GM23338 (cell line): ENCODE data around the gene SLC10A2.

ENCODE experiments used
- CREB1 ChIP-seq: fragments of 250-450 bp; sonication (Bioruptor Pico); IDR thresholded peaks from 2 replicates; pipeline ENCODE4 v1.5.0; 2020; ENCODE audit warnings: low read depth, mild to moderate bottlenecking, moderate library complexity
- ETS1 ChIP-seq: IDR thresholded peaks from 2 replicates; pipeline ENCODE4 v1.6.1; 2016; ENCODE audit warnings: antibody characterized with exemption
- EZH2 ChIP-seq: fragments of 200-600 bp; sonication (generic); IDR thresholded peaks from one replicate; pipeline ENCODE4 v1.8.0; 2017; ENCODE audit warnings: antibody characterized with exemption, mild to moderate bottlenecking, low read depth; ENCODE audit not compliant: unreplicated experiment
- EZH2phosphoT487 ChIP-seq: fragments of 200-600 bp; sonication (generic); IDR thresholded peaks from one replicate; pipeline ENCODE4 v1.8.1; 2018; ENCODE audit warnings: antibody characterized with exemption; ENCODE audit not compliant: unreplicated experiment
- JUNB ChIP-seq: IDR thresholded peaks from one replicate; pipeline ENCODE4 v1.6.1; 2016; ENCODE audit warnings: antibody characterized with exemption; ENCODE audit not compliant: unreplicated experiment
- POLR2AphosphoS5 ChIP-seq: IDR thresholded peaks from 2 replicates; pipeline ENCODE4 v1.6.1; 2016; ENCODE audit warnings: antibody characterized with exemption, low read depth
- ZNF114 ChIP-seq: fragments of 250-450 bp; sonication (Bioruptor Pico); IDR thresholded peaks from 2 replicates; pipeline ENCODE4 v1.5.0; 2020; ENCODE audit warnings: mild to moderate bottlenecking, moderate library complexity
- TF ChIP-seq, protein P1 (sequence below): IDR thresholded peaks from one replicate; pipeline ENCODE4 v1.6.1; 2018; ENCODE audit warnings: antibody characterized with exemption; ENCODE audit not compliant: unreplicated experiment
- TF ChIP-seq, protein P2 (sequence below), 2 experiments: fragments of 200-600 bp in 1 of 2; sonication (generic) in 1 of 2; conservative IDR thresholded peaks; 2 replicates each; pipeline versions ENCODE4 v1.5.1 to v1.6.1; 2016 to 2017; ENCODE audit warnings: antibody characterized with exemption in 2 of 2, low read depth in 2 of 2, mild to moderate bottlenecking in 2 of 2, moderate library complexity in 1 of 2

DNA sequence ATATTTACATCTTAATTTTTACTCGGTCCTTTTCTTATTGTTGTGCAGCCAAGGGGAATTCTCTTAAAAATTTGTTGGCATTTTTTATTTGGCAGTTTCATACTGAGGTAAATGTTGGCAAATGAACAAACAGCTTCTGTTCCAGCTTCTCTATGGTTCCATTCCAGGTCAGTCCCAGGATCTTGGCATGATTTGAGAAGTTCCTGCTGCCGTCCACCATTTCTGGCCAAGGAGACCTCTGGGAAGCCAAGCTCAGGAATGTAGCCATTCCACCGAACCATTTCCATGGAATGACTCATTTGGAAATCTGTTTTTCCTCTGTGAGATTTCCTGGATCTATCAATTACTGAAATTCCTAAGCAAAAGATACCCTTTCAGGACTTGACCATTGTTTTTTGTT lies 43.9 kb downstream of the SLC10A2 start:
- TF ChIP-seq, protein P1, sequence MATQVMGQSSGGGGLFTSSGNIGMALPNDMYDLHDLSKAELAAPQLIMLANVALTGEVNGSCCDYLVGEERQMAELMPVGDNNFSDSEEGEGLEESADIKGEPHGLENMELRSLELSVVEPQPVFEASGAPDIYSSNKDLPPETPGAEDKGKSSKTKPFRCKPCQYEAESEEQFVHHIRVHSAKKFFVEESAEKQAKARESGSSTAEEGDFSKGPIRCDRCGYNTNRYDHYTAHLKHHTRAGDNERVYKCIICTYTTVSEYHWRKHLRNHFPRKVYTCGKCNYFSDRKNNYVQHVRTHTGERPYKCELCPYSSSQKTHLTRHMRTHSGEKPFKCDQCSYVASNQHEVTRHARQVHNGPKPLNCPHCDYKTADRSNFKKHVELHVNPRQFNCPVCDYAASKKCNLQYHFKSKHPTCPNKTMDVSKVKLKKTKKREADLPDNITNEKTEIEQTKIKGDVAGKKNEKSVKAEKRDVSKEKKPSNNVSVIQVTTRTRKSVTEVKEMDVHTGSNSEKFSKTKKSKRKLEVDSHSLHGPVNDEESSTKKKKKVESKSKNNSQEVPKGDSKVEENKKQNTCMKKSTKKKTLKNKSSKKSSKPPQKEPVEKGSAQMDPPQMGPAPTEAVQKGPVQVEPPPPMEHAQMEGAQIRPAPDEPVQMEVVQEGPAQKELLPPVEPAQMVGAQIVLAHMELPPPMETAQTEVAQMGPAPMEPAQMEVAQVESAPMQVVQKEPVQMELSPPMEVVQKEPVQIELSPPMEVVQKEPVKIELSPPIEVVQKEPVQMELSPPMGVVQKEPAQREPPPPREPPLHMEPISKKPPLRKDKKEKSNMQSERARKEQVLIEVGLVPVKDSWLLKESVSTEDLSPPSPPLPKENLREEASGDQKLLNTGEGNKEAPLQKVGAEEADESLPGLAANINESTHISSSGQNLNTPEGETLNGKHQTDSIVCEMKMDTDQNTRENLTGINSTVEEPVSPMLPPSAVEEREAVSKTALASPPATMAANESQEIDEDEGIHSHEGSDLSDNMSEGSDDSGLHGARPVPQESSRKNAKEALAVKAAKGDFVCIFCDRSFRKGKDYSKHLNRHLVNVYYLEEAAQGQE: no peak
- TF ChIP-seq, protein P2, sequence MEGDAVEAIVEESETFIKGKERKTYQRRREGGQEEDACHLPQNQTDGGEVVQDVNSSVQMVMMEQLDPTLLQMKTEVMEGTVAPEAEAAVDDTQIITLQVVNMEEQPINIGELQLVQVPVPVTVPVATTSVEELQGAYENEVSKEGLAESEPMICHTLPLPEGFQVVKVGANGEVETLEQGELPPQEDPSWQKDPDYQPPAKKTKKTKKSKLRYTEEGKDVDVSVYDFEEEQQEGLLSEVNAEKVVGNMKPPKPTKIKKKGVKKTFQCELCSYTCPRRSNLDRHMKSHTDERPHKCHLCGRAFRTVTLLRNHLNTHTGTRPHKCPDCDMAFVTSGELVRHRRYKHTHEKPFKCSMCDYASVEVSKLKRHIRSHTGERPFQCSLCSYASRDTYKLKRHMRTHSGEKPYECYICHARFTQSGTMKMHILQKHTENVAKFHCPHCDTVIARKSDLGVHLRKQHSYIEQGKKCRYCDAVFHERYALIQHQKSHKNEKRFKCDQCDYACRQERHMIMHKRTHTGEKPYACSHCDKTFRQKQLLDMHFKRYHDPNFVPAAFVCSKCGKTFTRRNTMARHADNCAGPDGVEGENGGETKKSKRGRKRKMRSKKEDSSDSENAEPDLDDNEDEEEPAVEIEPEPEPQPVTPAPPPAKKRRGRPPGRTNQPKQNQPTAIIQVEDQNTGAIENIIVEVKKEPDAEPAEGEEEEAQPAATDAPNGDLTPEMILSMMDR (conservative IDR thresholded peaks at IDR 0.05; ENCODE audit: low read depth in 2 of 2): no peak
- TF ChIP-seq EZH2 (no peak), JUNB (no peak), EZH2phosphoT487 (no peak), ETS1 (no peak), POLR2AphosphoS5 (no peak), ZNF114 (CRISPR knock-in tag) (no peak), CREB1 (CRISPR knock-in tag) (no peak)
